Measurements from ENCODE around the gene GALNT12.

The GALNT12 gene

GRCh38 chr9:98783518-98784226 is 23.8 kb upstream of the GALNT12 start:
- no peak for DNase-seq

GRCh38 chr9:98784831-98785806 is 22.4 kb upstream of the GALNT12 start:
- no peak for DNase-seq

GRCh38 chr9:98786750-98787510 is 20.5 kb upstream of the GALNT12 start:
- DNase-seq, result no peak

GRCh38 chr9:98787766-98788335 is 19.6 kb upstream of the GALNT12 start:
- no peak for DNase-seq

- DNase-seq, result no peak
These were observed 17.9 kb upstream of the GALNT12 start for GRCh38 chr9:98789483-98790133.

- DNase-seq, result no peak
These were observed 17.2 kb upstream of the GALNT12 start for GRCh38 chr9:98790134-98790841.

GRCh38 chr9:98790842-98791607 is 16.4 kb upstream of the GALNT12 start:
- peak; percentile 61 for DNase-seq

- no peak for DNase-seq
These were observed 15.6 kb upstream of the GALNT12 start for GRCh38 chr9:98791608-98792490.

GRCh38 chr9:98793031-98793430 is 14.4 kb upstream of the GALNT12 start:
- DNase-seq, result no peak

GRCh38 chr9:98794802-98795201 is 12.7 kb upstream of the GALNT12 start:
- no peak for DNase-seq

GRCh38 chr9:98795295-98795955 is 12.0 kb upstream of the GALNT12 start:
- DNase-seq, result no peak

GRCh38 chr9:98795970-98796363 is 11.5 kb upstream of the GALNT12 start:
- DNase-seq, result peak; percentile 27

- peak; percentile 88 for DNase-seq
These were observed 10.9 kb upstream of the GALNT12 start, which contains the start of gene ANKS6 for GRCh38 chr9:98796364-98797101. ANKS6 (minus strand) TSS chr9:98796555; CDS start chr9:98796491, 64 bp downstream.

- DNase-seq, result no peak
These were observed 10.0 kb upstream of the GALNT12 start for GRCh38 chr9:98797491-98797890.

- DNase-seq, result no peak
These were observed 9.2 kb upstream of the GALNT12 start for GRCh38 chr9:98798254-98798653.

GRCh38 chr9:98801561-98801960 is 5.9 kb upstream of the GALNT12 start:
- DNase-seq, result no peak

- no peak for DNase-seq
These were observed 5.5 kb upstream of the GALNT12 start for GRCh38 chr9:98801969-98802371.

- no peak for DNase-seq
These were observed 3.4 kb upstream of the GALNT12 start for GRCh38 chr9:98804083-98804482.

Data from CD4-positive, alpha-beta T cell treated with Interleukin-6 for 4 hours (primary cell).